Vagina (tissue), 2 donors: ENCODE data around the gene SCN4B.

ENCODE experiments used
- CTCF ChIP-seq, 3 experiments: fragments of 450-650 bp in 2 of 3; fragments of 200-600 bp in 1 of 3; sonication (generic) in 1 of 3; IDR thresholded peaks; one replicate each; pipeline ENCODE4 v1.5.1; 2017 to 2019; ENCODE audit warnings: antibody characterized with exemption in 3 of 3, mild to moderate bottlenecking in 2 of 3, moderate library complexity in 2 of 3
- POLR2A ChIP-seq, 2 donors: fragments of 450-650 bp; IDR thresholded peaks; one replicate each; pipeline ENCODE4 v1.6.1; 2017; ENCODE audit warnings: antibody characterized with exemption in 2 of 2, mild to moderate bottlenecking in 2 of 2, moderate library complexity in 2 of 2
- POLR2AphosphoS5 ChIP-seq, 2 donors: sonication (generic); formaldehyde crosslinking; IDR thresholded peaks; one replicate each; pipeline ENCODE4 v1.9.0; 2017; ENCODE audit warnings: antibody characterized with exemption in 2 of 2, mild to moderate bottlenecking in 2 of 2, low read depth in 1 of 2; ENCODE audit not compliant: insufficient read depth in 1 of 2

- TF ChIP-seq CTCF (IDR thresholded peaks at IDR 0.05) (no peak), POLR2A (IDR thresholded peaks at IDR 0.05) (no peak), POLR2AphosphoS5 (IDR thresholded peaks at IDR 0.05; ENCODE audit: insufficient read depth in 1 of 2, low read depth in 1 of 2) (no peak)
Observed at GRCh38 chr11:118095967-118096367, 56.7 kb downstream of the SCN4B start.
